ENCODE measurements around the gene E4F1.

The E4F1 gene, protein sequence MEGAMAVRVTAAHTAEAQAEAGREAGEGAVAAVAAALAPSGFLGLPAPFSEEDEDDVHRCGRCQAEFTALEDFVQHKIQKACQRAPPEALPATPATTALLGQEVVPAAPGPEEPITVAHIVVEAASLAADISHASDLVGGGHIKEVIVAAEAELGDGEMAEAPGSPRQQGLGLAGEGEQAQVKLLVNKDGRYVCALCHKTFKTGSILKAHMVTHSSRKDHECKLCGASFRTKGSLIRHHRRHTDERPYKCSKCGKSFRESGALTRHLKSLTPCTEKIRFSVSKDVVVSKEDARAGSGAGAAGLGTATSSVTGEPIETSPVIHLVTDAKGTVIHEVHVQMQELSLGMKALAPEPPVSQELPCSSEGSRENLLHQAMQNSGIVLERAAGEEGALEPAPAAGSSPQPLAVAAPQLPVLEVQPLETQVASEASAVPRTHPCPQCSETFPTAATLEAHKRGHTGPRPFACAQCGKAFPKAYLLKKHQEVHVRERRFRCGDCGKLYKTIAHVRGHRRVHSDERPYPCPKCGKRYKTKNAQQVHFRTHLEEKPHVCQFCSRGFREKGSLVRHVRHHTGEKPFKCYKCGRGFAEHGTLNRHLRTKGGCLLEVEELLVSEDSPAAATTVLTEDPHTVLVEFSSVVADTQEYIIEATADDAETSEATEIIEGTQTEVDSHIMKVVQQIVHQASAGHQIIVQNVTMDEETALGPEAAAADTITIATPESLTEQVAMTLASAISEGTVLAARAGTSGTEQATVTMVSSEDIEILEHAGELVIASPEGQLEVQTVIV

DNA sequence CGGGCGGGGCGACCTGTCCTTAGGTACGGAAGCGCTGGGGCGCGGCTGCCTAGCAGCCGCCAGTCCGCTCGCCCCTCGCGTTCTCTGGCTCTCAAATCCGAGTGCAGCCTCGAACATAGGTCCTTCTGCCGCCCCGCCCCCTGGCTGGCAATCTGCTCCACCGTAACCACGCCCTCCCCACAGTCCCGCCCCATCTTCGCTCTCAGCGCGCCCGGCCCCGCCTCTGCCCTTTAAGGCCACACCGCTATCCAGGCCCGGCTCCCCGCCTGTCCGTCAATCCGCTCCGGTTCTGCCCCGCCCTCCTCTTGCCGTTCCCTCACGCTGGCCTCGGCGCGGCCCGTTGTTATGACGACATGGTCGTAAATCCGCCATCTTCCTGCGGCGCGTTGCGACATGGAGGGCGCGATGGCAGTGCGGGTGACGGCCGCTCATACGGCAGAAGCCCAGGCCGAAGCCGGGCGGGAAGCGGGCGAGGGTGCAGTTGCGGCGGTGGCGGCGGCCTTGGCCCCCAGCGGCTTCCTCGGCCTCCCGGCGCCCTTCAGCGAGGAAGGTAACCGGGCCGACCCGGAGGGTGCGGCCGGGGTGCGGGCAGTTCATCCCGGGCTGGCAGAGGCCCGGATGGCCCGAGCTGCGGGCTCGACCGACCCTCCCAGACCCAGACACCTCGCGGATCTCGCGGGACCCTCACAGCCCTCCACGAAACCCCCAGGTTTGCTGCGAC, at the start of gene E4F1:
TSS of gene E4F1 (plus strand) at position 371 of the 721 bp plus-strand sequence. CDS start at position 394, 23 bp downstream.
- peak; percentile 99 to 100 for DNase-seq

- no peak for DNase-seq
These were observed 49.5 kb upstream of the E4F1 start for GRCh38 chr16:2173916-2174315.

DNA sequence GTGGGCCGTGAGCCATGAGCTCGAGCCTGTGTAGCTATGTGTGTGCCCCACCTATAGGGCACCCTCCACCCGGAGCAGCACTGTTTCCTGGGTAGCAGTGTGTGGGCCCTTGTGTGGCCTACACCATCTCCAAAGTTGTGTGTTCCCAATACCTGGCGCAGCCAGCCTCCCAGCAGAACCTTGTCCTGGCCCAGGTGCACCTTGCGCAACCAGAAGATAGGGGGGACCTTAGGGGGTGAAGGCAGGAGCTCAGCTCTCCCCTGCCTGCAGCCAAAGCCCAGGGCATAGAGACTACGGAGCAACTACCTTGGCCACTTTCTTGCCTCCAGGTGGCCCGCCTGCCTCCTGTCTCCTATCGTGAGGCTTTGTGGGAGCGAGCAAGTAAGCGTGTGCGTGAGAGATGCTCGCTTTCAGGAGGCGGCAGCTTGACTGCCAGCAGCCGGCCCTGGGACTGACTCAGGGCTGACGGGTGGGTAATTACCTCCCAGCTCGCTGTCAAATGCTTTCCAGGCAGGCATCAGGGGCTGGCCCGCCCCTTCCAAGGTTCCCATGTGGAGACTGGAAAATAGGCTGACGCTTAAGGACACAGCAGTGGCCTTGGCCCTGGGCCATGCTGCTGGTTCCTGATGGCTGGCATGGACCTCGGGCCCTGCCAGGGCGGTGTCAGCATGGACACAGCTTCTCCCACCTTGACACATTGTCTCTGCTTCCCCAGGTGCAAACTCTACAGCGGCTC, 48.8 kb upstream of the E4F1 start:
- DNase-seq = no peak

DNA sequence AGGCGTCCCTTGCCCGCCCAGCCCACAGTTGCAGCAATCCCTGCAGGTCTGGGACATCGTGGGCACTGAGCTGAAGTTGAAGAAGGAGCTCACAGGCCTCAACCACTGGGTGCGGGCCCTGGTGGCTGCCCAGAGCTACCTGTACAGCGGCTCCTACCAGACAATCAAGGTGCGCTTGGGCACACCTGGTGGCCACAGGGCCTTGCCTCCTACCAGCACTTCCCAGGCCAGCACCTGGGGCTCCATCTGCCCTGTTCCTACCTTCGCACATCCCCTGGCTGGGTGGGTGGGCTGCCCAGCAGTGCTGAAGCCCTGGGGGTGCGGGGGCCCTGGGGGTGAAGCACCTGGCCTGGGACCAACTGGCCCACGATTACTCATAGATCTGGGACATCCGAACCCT, 47.9 kb upstream of the E4F1 start:
- DNase-seq = no peak

DNA sequence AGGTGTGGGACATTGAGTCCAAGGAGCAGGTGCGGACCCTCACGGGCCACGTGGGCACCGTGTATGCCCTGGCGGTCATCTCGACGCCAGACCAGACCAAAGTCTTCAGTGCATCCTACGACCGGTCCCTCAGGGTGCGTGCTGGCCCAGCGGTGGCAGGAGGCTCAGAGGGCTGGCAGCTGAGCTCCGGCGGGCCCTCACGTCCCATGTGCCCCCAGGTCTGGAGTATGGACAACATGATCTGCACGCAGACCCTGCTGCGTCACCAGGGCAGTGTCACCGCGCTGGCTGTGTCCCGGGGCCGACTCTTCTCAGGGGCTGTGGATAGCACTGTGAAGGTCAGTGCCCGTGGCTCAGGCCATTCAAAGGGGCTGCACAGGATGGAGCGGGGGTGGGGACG, 47.3 kb upstream of the E4F1 start:
- DNase-seq = no peak

DNA sequence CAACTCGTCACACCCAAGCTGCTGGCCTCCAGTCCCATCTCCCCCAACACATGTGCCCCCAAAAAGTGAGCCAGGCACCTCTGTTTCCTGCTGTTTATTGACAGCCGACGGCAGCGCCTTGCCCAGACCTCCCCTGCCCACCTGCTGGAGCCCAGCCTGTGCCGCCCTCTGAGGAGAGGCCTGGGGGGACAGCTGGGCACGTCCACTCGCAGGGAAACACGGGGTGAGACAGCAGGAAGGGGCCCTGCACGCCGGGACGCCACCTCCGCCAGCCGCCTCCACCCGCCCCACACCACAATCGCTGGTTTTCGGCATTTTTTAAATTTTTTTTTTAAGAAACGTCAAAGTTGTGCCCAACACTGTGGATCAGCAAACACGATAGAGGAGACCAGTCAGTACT, 46.3 kb upstream of the E4F1 start:
- no peak for DNase-seq

DNA sequence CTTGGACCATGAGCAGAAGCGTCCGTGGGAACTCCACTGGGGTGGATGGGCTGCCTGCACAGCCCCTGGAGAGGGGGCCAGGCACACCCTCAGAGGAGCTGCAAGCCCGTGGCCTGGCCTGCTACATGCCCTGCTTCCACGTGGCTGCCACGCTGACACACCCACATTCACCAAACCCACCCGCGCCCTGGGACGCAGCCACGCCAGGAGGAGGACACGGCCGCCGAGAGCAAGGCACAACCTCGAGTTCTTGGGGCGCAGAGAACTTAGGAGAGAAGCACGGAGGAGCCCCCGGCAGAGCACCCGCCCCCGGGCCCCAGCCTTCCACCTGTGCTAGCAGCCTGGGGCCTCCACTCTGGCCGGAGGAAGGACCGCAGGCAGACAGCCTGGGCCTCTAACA, 45.8 kb upstream of the E4F1 start:
- no peak for DNase-seq

GRCh38 chr16:2178321-2179106, 44.9 kb upstream of the E4F1 start:
- DNase-seq = peak; percentile 46 to 71

DNA sequence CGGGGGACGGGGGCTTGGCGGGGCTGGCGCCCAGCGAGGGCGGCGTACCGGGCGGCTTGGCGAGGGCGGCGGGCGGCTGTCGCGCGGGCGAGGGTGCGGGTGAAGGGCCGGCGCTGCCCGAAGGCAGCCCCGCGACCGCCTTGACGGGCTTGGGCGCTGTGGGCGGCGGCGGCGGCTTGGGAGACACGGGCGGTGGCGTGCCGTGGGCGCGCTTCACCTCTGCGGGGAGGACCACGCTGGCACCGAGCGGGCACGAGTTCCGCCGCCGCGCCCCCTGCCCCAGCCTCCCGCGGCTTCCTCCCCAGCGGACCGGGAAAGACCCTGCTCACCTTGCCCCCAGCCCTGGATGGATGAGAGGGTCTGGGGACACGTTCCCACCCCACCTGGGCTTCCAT, 44.3 kb upstream of the E4F1 start:
- no peak for DNase-seq

DNA sequence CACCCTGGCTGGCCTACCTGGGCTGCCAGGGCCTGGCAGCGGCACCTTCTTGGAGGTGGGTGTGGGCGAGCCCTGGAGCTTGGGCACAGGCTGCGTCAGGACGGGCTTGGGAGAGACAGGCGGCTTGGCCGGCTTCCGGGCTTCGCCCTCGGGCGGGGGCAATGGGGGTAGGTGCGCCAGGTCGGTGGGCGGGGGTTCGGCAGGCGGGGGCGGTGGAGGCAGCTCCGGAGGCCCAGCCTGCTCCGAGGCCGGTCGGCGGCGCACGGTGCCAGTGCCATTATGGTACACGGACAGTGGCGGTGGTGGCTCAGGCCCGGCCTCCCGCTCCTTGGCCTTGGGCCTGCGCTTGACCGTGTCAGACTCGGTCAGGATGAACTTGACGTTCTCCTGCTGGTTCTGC, 43.8 kb upstream of the E4F1 start:
- no peak for DNase-seq

- DNase-seq = no peak
These were observed 42.9 kb upstream of the E4F1 start for GRCh38 chr16:2180461-2180860.

DNA sequence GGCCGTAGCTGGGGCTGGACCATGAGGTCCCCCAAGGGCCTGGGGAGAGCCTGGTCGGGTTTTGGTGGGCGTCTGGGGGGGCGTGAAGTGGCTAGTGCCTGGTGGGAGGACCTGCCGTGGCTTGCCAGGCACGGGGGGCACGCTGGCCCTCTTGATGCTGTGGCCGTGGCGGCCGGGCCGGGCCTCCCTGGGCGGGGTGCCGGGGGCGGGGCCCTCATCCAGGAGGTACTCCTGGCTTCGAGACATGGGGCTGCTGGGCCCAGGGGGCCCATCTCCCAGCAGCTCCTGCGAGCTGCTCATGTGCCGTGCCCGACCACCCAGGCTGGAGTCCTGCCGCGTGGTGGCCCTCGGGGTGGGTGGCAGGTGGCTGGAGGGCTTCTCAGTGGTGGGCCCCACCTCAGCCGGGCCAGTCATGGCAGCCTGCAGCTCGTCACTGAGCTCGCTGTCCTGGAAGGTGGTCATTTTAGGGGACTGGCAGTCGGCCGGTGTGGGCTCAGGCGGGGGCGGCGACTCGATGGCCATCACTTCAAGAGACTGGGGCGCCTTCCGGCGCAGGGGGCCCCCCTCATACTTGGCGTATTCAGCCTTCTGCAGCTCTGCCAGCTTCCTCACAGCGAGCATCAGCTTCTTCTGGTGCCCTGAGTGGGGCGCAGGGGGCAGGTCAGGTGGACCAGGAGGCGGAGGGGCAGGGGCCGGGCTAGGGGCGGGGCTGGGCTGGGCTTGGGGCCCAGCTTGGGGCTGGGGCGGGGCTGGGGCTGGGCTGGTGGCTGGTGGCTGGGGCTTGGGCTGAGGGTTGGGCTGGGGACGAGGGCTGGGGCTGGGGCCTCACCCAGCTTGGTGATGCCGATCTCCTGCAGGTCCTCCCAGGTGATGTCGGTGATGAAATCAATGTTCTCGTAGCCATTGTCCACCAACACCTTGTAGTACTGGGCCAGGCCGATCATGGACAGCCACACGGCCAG, 42.1 kb upstream of the E4F1 start:
- DNase-seq = no peak

DNA sequence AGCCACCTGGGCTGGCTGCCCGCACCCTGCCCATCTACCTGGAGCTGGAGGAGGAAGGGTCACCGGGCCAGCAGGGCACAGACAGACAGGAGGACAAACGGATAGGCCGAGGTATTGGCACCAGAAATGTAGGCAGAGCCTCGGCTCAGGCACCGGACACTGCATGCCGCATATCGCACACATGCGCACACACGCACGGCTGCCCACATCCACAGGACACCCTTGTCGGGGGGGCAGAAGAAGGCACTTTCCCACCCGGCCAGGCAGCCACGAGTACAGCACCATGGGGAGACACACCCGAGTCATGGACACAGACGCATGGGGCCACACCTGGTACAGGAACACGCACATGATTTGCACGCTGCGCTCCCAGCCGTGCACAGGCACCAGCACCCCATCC, 41.4 kb upstream of the E4F1 start:
- DNase-seq = no peak

DNA sequence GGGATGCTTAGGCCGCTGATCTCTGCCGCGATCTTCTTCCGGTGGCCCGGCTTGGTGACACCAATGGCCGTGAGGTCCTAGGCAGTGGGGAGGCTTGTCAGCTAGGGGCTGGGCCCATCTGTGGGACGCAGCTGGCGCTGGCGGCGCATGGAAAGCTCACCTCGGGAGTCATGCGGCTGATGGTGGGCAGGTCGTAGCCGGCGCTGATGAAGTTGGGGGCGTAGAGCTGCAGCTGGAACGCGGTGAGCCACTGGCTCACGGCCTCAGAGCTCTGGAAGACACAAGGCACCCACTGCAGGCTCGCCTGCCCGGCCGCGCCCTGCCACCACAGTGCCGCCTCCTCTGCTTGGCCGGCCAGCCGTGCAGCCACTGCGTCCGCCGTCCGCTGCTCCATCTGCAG, 39.7 kb upstream of the E4F1 start:
- DNase-seq = no peak

DNA sequence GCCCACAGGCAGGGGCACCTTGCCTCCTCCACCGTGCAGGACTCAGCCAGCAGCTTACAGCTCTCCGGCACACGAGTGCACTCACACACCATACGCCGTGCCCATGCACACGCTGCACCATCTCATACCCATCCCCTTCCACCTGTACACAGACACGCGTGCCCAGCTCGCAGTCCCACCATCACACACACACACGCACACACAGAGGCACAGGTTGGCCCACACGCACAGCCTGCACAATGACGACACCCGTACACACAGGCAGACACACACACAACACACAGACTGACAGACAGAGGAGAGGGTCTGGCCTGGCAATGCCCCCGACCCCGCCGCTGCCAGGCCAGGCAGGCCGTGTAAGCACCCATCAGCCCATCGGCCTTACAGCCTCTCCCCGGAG, 39.0 kb upstream of the E4F1 start:
- no peak for DNase-seq

DNA sequence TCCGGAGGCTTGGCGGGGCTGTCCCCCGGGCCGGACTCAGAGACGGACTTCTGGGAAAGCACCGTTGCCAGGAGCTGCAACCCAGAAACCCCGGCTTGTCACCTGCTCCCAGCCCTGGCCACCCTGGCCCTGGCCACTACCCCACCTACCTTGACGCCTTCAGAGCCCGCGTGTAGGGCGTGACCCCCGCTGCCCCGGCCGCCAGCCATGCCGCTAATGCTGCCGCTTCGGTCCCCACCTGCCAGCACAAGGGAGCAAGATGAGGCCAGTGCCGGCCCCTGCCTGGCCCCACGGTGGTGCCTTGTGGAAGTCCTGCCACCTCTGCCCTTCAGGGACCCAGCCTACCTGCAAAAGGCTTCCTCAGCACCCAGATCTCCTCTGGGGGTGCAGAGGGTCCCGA, 38.4 kb upstream of the E4F1 start:
- no peak for DNase-seq

GRCh38 chr16:2186064-2186463, 37.3 kb upstream of the E4F1 start:
- DNase-seq = no peak

DNA sequence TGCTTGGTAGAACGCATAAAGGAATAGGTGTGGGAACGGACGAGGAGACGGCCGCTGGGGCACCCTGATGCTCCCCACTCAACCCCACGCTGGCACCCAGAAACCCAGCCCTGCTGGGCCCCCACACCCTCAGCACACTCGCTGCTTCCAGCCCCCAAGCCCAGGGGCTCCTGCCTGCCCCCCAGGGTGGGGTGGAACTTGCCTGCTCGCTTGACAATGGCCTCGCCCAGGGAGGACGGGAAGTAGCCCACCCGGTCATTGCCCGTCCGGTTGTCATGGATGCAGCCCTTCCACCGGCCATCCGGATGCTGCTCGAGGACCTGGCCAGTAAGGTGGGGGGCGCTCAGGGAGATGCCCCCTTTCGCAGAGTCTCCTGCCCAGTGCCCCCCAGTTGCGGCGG, 36.9 kb upstream of the E4F1 start:
- no peak for DNase-seq

- DNase-seq = no peak
These were observed 36.2 kb upstream of the E4F1 start for GRCh38 chr16:2187212-2187611.

DNA sequence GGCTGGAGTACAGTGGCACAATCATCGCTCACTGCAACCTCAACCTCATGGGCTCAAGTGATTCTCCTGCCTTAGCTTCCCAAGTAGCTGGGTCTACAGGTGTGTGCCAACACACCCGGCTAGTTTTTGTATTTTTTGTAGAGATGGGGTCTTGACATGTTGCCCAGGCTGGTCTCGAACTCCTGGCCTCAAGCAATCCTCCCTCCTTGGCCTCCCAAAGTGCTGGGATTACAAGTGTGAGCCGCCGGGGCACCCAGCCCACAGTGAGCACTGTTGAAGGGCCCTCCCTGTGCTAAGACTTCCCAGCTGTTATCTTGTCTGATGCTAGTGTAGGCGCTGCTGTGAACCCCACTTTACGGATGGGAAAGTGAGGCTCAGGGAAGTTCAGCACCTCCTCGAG, 35.0 kb upstream of the E4F1 start:
- DNase-seq = no peak

Measured in NCI-H1930 (cell line).